Upper lobe of left lung (tissue), 4 donors: ENCODE data around the gene STK39.

Experiments
- POLR2AphosphoS5 ChIP-seq, 2 donors: sonication (generic); formaldehyde crosslinking; IDR thresholded peaks; one replicate each; pipeline ENCODE4 v1.5.1; 2017; ENCODE audit warnings: antibody characterized with exemption in 2 of 2
- TF ChIP-seq, protein P1 (sequence below), 6 experiments: fragments of 450-650 bp in 4 of 6; fragments of 200-600 bp in 2 of 6; sonication (generic) in 2 of 6; IDR thresholded peaks; one replicate each; pipeline ENCODE4 v1.5.1; 2016 to 2019; ENCODE audit warnings: antibody characterized with exemption in 6 of 6

- no peak for TF ChIP-seq POLR2AphosphoS5 (IDR thresholded peaks at IDR 0.05)
- TF ChIP-seq, protein P1, sequence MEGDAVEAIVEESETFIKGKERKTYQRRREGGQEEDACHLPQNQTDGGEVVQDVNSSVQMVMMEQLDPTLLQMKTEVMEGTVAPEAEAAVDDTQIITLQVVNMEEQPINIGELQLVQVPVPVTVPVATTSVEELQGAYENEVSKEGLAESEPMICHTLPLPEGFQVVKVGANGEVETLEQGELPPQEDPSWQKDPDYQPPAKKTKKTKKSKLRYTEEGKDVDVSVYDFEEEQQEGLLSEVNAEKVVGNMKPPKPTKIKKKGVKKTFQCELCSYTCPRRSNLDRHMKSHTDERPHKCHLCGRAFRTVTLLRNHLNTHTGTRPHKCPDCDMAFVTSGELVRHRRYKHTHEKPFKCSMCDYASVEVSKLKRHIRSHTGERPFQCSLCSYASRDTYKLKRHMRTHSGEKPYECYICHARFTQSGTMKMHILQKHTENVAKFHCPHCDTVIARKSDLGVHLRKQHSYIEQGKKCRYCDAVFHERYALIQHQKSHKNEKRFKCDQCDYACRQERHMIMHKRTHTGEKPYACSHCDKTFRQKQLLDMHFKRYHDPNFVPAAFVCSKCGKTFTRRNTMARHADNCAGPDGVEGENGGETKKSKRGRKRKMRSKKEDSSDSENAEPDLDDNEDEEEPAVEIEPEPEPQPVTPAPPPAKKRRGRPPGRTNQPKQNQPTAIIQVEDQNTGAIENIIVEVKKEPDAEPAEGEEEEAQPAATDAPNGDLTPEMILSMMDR (IDR thresholded peaks at IDR 0.05) = no peak
Measured at GRCh38 chr2:168171059-168171762, 76.2 kb downstream of the STK39 start.
